ENCODE results near the gene PRR30.

Gene PRR30

GRCh38 chr2:27093430-27094352 lies 45.5 kb downstream of the PRR30 start:
- Histone ChIP-seq H3K27me3 (ENCODE audit: insufficient read depth, low read depth, severe bottlenecking) (no peaks in the 10 kb centered on the region), H3K9me3 (ENCODE audit: severe bottlenecking) (no peaks in the 10 kb centered on the region), H3K4me3 (ENCODE audit: low read depth, low read length) (no peak overlapping the region), H3K36me3 (no peaks in the 10 kb centered on the region), H3K27ac (no peak overlapping the region)
- peak; percentile 67 for DNase-seq
- 0 out of 2 replicates have a peak, but pooled peaks have one; percentile 12 for TF ChIP-seq CTCF (IDR thresholded peaks at IDR 0.05; ENCODE audit: low read depth, low read length)

- H3K27ac ChIP-seq = no peak overlapping the region
- no peaks in the 10 kb centered on the region for H3K9me3 ChIP-seq (ENCODE audit: severe bottlenecking)
- no peak for DNase-seq
- H3K4me3 ChIP-seq (ENCODE audit: low read depth, low read length) = no peak overlapping the region
- no peaks in the 10 kb centered on the region for H3K27me3 ChIP-seq (ENCODE audit: insufficient read depth, low read depth, severe bottlenecking)
- no peaks in the 10 kb centered on the region for H3K36me3 ChIP-seq
- TF ChIP-seq CTCF (IDR thresholded peaks at IDR 0.05; ENCODE audit: low read depth, low read length) = no peak
These were observed 46.3 kb downstream of the PRR30 start for GRCh38 chr2:27092696-27093429.

- Histone ChIP-seq H3K27ac (no peak overlapping the region), H3K4me3 (ENCODE audit: low read depth, low read length) (no peak overlapping the region), H3K36me3 (no peaks in the 10 kb centered on the region), H3K9me3 (ENCODE audit: severe bottlenecking) (no peaks in the 10 kb centered on the region), H3K27me3 (ENCODE audit: insufficient read depth, low read depth, severe bottlenecking) (no peaks in the 10 kb centered on the region)
- no peak for DNase-seq
- 0 out of 2 replicates have a peak, but pooled peaks have one; percentile 10 for TF ChIP-seq CTCF (IDR thresholded peaks at IDR 0.05; ENCODE audit: low read depth, low read length)
These were observed 47.2 kb downstream of the PRR30 start for GRCh38 chr2:27091746-27092695.

- Histone ChIP-seq H3K36me3 (no peaks in the 10 kb centered on the region), H3K4me3 (ENCODE audit: low read depth, low read length) (no peak overlapping the region), H3K27ac (no peak overlapping the region), H3K9me3 (ENCODE audit: severe bottlenecking) (no peaks in the 10 kb centered on the region), H3K27me3 (ENCODE audit: insufficient read depth, low read depth, severe bottlenecking) (no peaks in the 10 kb centered on the region)
- no peak for TF ChIP-seq CTCF (IDR thresholded peaks at IDR 0.05; ENCODE audit: low read depth, low read length)
- DNase-seq = no peak
These were observed 49.9 kb downstream of the PRR30 start for GRCh38 chr2:27089111-27089954.

- TF ChIP-seq CTCF (IDR thresholded peaks at IDR 0.05; ENCODE audit: low read depth, low read length) = no peak
- H3K27ac ChIP-seq = no peak overlapping the region
- H3K27me3 ChIP-seq (ENCODE audit: insufficient read depth, low read depth, severe bottlenecking) = no peaks in the 10 kb centered on the region
- no peaks in the 10 kb centered on the region for H3K36me3 ChIP-seq
- no peak overlapping the region for H3K4me3 ChIP-seq (ENCODE audit: low read depth, low read length)
- no peaks in the 10 kb centered on the region for H3K9me3 ChIP-seq (ENCODE audit: severe bottlenecking)
- DNase-seq = no peak
These were observed 50.6 kb downstream of the PRR30 start for GRCh38 chr2:27088634-27089033.

All from WERI-Rb-1 (cell line).